DMS 273 treated with DMSO at 0.1 percent for 48 hours (cell line): ENCODE results near the gene TMEM108.

Experiments used
- DNase-seq: peaks from one replicate; lab custom pipeline; 2025; lab: John Stamatoyannopoulos, UW

The TMEM108 gene

GRCh38 chr3:133419151-133419909 lies 381.1 kb downstream of the TMEM108 start:
- DNase-seq, result no peak

- no peak for DNase-seq
Measured at GRCh38 chr3:133424937-133425869, 387.0 kb downstream of the TMEM108 start.

DNA sequence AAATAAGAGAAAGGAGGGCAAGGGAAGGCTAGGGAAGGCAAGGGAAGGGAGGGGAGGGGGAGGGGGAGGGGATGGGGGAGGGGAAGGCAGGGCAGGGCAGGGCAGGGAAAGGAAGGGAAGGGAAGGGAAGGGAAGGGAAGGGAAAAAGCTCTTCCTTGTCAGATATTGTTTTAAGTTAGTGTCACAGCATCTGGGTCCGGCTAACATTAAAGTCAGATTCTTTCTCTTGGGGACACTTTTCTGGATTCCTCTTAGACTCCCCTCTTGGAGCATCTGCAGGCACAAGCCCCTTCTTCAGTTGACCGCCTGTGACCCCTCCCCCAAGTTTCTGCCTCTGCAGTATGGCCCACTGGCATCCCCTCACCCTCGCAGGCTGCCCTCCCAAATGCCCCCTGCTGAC lies 387.7 kb downstream of the TMEM108 start:
- DNase-seq, result no peak

DNA sequence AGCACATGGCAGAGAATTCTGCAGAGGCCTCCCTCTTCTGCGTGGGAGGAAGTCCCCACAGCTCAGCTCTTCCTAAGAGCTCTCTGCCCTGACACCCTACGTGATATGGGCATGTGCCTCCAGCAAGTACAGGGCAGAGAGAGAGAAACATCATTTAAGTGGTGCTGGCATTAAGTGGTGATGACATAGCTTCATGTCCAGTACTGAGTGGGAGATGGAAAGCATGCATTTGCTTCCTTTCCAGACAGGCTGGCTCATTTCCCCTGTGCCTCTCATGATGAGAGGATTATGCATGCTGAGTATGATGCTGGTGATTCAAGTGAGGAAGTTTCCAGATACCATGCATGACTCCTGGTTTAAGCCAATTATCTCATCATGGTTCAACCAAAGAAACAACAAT lies 388.5 kb downstream of the TMEM108 start:
- no peak for DNase-seq

- DNase-seq, result no peak
Measured at GRCh38 chr3:133428552-133428951, 390.4 kb downstream of the TMEM108 start.

DNA sequence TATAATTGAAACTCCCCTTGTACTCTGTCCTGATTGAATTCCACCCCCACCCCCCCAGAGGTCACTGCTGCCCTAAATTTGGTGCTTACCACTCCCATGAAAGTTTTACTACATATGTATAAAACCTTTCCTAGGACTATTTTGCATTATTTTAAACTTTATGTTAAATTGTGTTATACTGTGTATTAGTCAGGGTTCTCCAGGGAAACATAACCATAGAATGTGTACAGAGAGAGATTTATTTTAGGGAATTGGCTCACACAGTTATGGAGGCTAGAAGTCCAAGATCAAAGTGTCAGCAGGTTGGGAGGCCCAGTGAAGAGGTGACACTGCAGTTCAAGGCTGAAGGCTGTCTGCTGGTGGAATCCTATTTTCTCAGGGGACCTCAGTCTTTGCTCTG lies 390.9 kb downstream of the TMEM108 start:
- DNase-seq, result no peak

- DNase-seq, result no peak
Measured at GRCh38 chr3:133439563-133439962, 401.4 kb downstream of the TMEM108 start.

- no peak for DNase-seq
Measured at GRCh38 chr3:133440652-133441051, 402.5 kb downstream of the TMEM108 start.

DNA sequence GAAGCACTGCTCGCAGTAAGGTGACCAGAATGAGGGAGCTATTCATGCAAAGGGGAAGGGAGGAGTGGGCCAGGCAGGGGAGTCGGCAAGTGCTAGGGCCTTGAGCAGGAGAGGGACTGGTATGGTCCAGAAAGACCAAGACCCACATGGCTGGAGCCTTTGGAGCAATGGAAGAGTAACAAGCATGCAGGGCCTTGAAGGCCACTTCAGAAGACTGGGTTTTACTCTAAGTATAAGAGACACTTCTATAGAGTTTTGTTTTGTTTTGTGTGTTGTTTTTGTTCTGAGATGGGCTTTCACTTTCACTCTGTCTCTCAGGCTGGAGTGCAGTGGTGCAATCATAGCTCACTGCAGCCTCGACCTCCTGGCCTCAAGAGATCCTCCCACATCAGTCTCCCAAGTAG lies 403.7 kb downstream of the TMEM108 start:
- DNase-seq, result no peak

- DNase-seq, result no peak
Measured at GRCh38 chr3:133442518-133442917, 404.3 kb downstream of the TMEM108 start.

DNA sequence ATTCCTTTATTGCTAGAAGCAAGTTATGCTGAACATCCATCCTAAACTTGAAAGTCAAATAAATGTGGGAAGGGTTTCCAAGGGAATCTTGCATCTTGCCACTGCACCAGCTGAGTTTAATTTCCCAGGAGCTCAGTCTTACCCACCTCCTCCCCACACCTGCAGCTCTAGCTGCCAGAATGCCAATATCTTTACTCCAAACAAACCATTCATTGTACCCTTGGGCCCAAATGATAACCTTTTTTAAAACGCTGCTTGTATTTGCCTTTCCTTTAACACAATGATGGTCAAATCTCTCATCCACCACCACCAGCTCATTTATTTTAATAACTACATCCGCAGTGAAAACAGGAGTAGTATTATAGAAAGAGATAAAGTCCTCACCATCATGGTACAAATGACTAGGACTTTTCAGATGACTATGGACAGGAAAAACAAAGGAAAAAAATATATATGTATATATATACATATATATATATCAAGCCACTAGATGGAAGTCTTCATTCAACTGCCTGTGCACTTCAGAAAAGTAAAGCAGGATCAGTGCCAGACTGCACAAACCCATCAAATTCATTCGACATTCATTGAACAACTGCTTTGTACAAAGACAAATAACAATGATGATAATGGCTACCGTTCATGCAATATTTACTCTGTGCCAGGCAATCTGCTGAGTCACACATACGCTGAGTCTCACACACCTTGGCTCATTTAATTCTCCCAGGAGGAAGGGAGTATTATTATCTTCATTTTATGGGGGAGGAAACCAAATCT lies 405.6 kb downstream of the TMEM108 start:
- DNase-seq, result no peak

GRCh38 chr3:133444423-133444774 lies 406.2 kb downstream of the TMEM108 start:
- DNase-seq, result no peak

DNA sequence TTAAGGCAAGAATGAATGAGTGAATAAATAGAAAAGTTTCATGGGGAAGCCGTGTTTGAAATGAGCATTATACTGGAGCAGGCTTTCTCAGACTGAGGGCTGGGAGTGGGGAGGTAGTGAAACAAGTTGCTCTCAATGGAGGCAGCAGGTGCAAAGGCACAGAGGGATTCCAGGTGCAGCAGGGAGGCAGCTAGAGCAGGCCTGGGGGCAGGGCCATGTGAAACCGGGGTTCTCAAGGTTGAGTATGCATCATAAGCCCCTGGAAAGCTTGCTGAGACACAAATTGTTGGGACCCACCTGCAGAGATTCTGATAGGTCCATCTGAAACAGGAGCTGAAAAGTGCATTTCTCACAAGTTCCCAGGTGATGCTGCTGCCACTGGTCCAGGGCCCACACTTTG lies 406.9 kb downstream of the TMEM108 start:
- no peak for DNase-seq
